Measurements from ENCODE around the gene PSME2. TPM values are rescaled to one million over a fixed set of nuclear protein-coding genes. Genes with fewer than 3 reads are reported as not detected.

PSME2 gene
- total RNA-seq, 2 experiments from 2014 or later: 188 to 290 TPM

DNA sequence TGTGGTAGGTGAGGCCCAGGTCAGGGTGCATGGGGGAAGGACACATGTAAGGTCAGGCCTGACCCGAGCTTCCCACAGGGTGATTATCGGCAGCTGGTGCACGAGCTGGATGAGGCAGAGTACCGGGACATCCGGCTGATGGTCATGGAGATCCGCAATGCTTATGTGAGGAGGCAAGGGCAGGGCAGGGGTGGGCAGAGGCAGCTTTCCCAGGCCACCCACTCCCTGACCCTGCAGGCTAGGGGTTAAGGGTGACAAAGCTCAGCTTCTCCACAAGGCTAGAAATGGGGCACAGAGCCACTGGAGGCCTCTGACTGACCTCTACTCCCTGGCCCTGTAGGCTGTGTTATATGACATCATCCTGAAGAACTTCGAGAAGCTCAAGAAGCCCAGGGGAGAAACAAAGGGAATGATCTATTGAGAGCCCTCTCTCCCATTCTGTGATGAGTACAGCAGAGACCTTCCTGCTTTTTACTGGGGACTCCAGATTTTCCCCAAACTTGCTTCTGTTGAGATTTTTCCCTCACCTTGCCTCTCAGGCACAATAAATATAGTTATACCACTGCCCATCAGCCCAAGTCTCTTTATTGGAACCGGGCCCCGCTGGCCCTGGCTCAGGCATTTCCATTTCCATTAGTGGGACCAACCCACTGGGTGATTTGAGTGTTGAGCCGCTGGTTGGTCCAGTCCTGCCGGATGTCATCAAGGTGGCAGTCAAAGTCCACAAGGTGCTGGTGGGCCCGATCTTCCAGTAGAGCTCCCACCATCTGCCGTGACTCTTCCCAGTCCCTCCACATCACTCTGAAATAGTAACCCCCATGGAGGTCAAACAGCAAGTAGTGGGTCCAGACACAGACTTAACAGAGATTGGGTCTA, 7.8 kb downstream of the PSME2 start:
- TF ChIP-seq CTCF (conservative IDR thresholded peaks at IDR 0.05; ENCODE audit: low read length): no peak
- TF ChIP-seq EZH2phosphoT487 (IDR thresholded peaks at IDR 0.05; ENCODE audit: borderline replicate concordance, low read depth, low read length): no peak
- intact Hi-C loops (cut with micrococcal nuclease; ENCODE audit: unreplicated experiment): no loop called here
- Histone ChIP-seq H3K79me2 (ENCODE audit: insufficient read depth, low read depth, low read length) (peaks cover 25% of the 10 kb centered on the region), H3K4me2 (ENCODE audit: low read length) (peak overlapping the region; percentile 89), H4K20me1 (ENCODE audit: insufficient read depth, low read length) (0 out of 2 replicates have a peak, but pooled peaks cover 6% of the 10 kb centered on the region), H3K36me3 (ENCODE audit: insufficient read depth, low read length) (peaks cover 38% of the 10 kb centered on the region), H3K9me3 (ENCODE audit: low read length) (no peaks in the 10 kb centered on the region), H3K4me3 (ENCODE audit: low read depth, low read length, poor library complexity, severe bottlenecking) (peak overlapping the region; percentile 85), H3K27ac (ENCODE audit: low read depth, low read length, poor library complexity, severe bottlenecking) (no peak overlapping the region), H2AFZ (ENCODE audit: low read length) (no peak overlapping the region), H3K9me2 (ENCODE audit: insufficient read depth, low read length) (no peaks in the 10 kb centered on the region), H3K4me1 (ENCODE audit: insufficient read depth, low read length, poor library complexity, severe bottlenecking) (peaks cover 42% of the 10 kb centered on the region)
- DNase-seq (ENCODE audit: low spot score): no peak
- ChIA-PET CTCF (ENCODE audit: unreplicated experiment) (no interaction called here), POLR2A (interaction anchor here (1.1 to 4.1 kb wide), 4 partner anchors 21 to 44 kb away, joined by 3 to 43 read pairs (median 4); partner anchors contain the start of genes DCAF11, NRL and PCK2)
- BruUV-seq (replicated peaks): no TSS peak

- POLR2A ChIA-PET: interaction anchor here (0.6 to 4.1 kb wide), 10 partner anchors 9 to 93 kb away, joined by 3 to 43 read pairs (median 4); partner anchors contain the start of genes DCAF11, IRF9, NRL and PCK2
- CTCF ChIA-PET (ENCODE audit: unreplicated experiment): interaction anchor here (0.6 to 2.1 kb wide), 3 partner anchors 8 to 29 kb away, joined by 3 to 12 read pairs (median 4); partner anchors contain the start of genes DCAF11 and NRL
- H3K27ac ChIP-seq (ENCODE audit: low read depth, low read length, poor library complexity, severe bottlenecking): peak overlapping the region; percentile 46
- H2AFZ ChIP-seq (ENCODE audit: low read length): no peak overlapping the region
- peaks cover 25% of the 10 kb centered on the region for H3K79me2 ChIP-seq (ENCODE audit: insufficient read depth, low read depth, low read length)
- intact Hi-C loops (cut with micrococcal nuclease; ENCODE audit: unreplicated experiment): no loop called here
- H3K9me3 ChIP-seq (ENCODE audit: low read length): no peaks in the 10 kb centered on the region
- peaks cover 42% of the 10 kb centered on the region for H3K4me1 ChIP-seq (ENCODE audit: insufficient read depth, low read length, poor library complexity, severe bottlenecking)
- no peaks in the 10 kb centered on the region for H3K9me2 ChIP-seq (ENCODE audit: insufficient read depth, low read length)
- peaks cover 29% of the 10 kb centered on the region for H3K36me3 ChIP-seq (ENCODE audit: insufficient read depth, low read length)
- TSS peak; percentile 88 for BruUV-seq (replicated peaks)
- H3K4me2 ChIP-seq (ENCODE audit: low read length): peak overlapping the region; percentile 89
- no peak for TF ChIP-seq EZH2phosphoT487 (IDR thresholded peaks at IDR 0.05; ENCODE audit: borderline replicate concordance, low read depth, low read length)
- no peak for TF ChIP-seq CTCF (conservative IDR thresholded peaks at IDR 0.05; ENCODE audit: low read length)
- H3K4me3 ChIP-seq (ENCODE audit: low read depth, low read length, poor library complexity, severe bottlenecking): peak overlapping the region; percentile 98
- DNase-seq (ENCODE audit: low spot score): no peak
- H4K20me1 ChIP-seq (ENCODE audit: insufficient read depth, low read length): 0 out of 2 replicates have a peak, but pooled peaks cover 6% of the 10 kb centered on the region
Observed at GRCh38 chr14:24137529-24138395, 8.6 kb downstream of the PSME2 start.
